Measurements from ENCODE around the gene PACSIN2. TPM values are rescaled to one million over a fixed set of nuclear protein-coding genes. Genes with fewer than 3 reads are reported as not detected.

The PACSIN2 gene
- total and polyA plus RNA-seq, 4 donors: 40.3 to 149 (median 84.0) TPM

DNA sequence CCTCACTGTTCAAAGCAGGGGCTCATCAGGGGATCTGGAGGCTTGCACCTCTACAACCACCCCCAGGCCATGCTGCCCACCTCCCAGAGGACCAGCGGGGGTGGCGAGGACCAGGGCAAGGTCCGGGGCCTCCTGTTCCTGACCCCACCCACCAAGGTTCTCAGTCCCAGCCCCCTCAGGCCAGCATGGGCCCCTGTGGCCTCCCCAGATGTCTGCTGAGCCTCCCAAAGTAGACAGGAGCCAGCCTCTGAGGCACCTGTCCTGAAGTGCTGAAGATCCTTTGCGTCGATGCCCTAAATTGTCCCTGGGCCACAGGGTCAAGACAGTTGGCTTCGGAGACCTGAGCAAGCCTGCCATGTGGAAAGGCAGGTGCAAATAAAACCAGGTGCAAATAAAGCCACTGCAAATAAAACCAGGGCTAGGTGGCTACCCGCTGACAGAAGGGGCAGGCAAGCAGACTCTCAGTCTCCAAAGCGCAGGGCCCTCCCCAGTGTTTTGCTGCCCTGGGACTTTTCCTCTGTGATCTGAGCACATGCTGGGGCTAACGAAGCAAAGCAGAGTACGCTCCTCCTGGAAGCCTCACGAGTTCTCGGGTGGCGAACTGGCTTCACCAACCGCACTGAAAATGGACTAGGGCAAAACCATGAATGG is 135.5 kb downstream of the PACSIN2 start:
- 94 to 96% methylated on average over 14 of the region's 14 CpGs for WGBS, 2 donors
- Histone ChIP-seq H3K9ac (ENCODE audit: insufficient read depth in 1 of 2, low read length in 2 of 2) (no peak overlapping the region), H3K4me3 (no peak overlapping the region), H3K36me3 (ENCODE audit: control insufficient read depth in 4 of 4, insufficient read depth in 4 of 4, low read length in 4 of 4) (peaks cover 5 to 78% (median 37%) of the 10 kb centered on the region in 4 donors), H3K4me1 (ENCODE audit: control insufficient read depth in 5 of 5, insufficient read depth in 5 of 5, low read length in 5 of 5) (peaks cover 0 to 5% (median 0%) of the 10 kb centered on the region in 5 donors), H3K9me3 (ENCODE audit: control insufficient read depth in 4 of 4, insufficient read depth in 3 of 4, low read length in 3 of 4) (no peaks in the 10 kb centered on the region), H3K27me3 (ENCODE audit: control insufficient read depth in 3 of 3, insufficient read depth in 3 of 3, low read length in 2 of 3) (no peaks in the 10 kb centered on the region), H3K27ac (ENCODE audit: low read depth in 1 of 2, low read length in 1 of 2) (no peak overlapping the region)
- TF ChIP-seq, protein P1, sequence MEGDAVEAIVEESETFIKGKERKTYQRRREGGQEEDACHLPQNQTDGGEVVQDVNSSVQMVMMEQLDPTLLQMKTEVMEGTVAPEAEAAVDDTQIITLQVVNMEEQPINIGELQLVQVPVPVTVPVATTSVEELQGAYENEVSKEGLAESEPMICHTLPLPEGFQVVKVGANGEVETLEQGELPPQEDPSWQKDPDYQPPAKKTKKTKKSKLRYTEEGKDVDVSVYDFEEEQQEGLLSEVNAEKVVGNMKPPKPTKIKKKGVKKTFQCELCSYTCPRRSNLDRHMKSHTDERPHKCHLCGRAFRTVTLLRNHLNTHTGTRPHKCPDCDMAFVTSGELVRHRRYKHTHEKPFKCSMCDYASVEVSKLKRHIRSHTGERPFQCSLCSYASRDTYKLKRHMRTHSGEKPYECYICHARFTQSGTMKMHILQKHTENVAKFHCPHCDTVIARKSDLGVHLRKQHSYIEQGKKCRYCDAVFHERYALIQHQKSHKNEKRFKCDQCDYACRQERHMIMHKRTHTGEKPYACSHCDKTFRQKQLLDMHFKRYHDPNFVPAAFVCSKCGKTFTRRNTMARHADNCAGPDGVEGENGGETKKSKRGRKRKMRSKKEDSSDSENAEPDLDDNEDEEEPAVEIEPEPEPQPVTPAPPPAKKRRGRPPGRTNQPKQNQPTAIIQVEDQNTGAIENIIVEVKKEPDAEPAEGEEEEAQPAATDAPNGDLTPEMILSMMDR (IDR thresholded peaks at IDR 0.05; ENCODE audit: control extremely low read depth, extremely low read depth): no peak
- ATAC-seq (ENCODE audit: insufficient read depth, low FRiP score): no peak
- no peak for DNase-seq

DNA sequence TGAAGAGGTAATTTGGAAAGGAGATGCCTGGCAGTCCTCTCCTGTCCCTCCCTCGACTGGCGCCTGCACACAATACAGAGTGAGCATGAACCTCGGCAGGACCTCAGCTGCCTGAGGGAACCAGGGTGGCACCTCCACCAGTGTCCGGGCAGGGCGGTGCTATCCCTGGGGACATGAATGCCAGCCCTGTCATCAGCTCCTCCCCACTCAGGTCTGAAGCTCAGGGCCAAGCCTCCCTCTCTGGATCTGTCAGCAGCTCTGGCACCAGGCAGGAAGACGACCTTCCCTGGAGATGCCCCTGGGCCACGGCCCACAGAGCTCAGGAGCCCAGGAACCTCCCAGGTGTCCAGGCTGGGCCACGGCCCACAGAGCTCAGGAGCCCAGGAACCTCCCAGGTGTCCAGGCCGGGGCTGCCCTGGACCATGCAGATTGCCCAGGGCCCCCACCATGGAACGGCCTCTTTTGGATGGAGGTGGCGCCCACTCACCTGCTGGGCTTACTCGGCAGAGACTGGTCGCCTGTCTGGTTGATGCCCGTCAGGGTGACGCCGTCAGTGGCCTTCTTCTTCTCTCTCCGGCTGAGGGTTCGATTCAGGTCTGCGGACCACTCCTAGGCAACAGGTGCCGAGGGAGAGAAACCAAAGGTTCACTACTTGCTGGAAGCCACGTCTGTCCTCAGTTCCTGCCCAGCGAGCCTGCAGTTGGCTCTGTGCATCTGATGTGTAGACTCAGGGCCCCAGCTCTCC is 136.2 kb downstream of the PACSIN2 start:
- Histone ChIP-seq H3K9me3 (ENCODE audit: control insufficient read depth in 4 of 4, insufficient read depth in 3 of 4, low read length in 3 of 4) (no peaks in the 10 kb centered on the region), H3K27me3 (ENCODE audit: control insufficient read depth in 3 of 3, insufficient read depth in 3 of 3, low read length in 2 of 3) (no peaks in the 10 kb centered on the region), H3K27ac (ENCODE audit: low read depth in 1 of 2, low read length in 1 of 2) (no peak overlapping the region), H3K4me1 (ENCODE audit: control insufficient read depth in 5 of 5, insufficient read depth in 5 of 5, low read length in 5 of 5) (peaks cover 0 to 5% (median 0%) of the 10 kb centered on the region in 5 donors), H3K9ac (ENCODE audit: insufficient read depth in 1 of 2, low read length in 2 of 2) (no peak overlapping the region), H3K36me3 (ENCODE audit: control insufficient read depth in 4 of 4, insufficient read depth in 4 of 4, low read length in 4 of 4) (peaks cover 5 to 74% (median 38%) of the 10 kb centered on the region in 4 donors), H3K4me3 (no peak overlapping the region)
- DNase-seq: no peak
- TF ChIP-seq, protein P1 (IDR thresholded peaks at IDR 0.05; ENCODE audit: control extremely low read depth, extremely low read depth): no peak
- ATAC-seq (ENCODE audit: insufficient read depth, low FRiP score): no peak
- 89 to 95% methylated on average over 22 of the region's 22 CpGs for WGBS, 2 donors

- ATAC-seq (ENCODE audit: insufficient read depth, low FRiP score) (peak; percentile 30), DNase-seq (no peak)
- no peak overlapping the region for H3K9ac ChIP-seq (ENCODE audit: insufficient read depth in 1 of 2, low read length in 2 of 2)
- peaks cover 10 to 71% (median 36%) of the 10 kb centered on the region in 4 donors for H3K36me3 ChIP-seq (ENCODE audit: control insufficient read depth in 4 of 4, insufficient read depth in 4 of 4, low read length in 4 of 4)
- H3K27ac ChIP-seq (ENCODE audit: low read depth in 1 of 2, low read length in 1 of 2): peak overlapping the region in 1 of 2 donors; percentile 40
- H3K4me3 ChIP-seq: no peak overlapping the region
- H3K27me3 ChIP-seq (ENCODE audit: control insufficient read depth in 3 of 3, insufficient read depth in 3 of 3, low read length in 2 of 3): no peaks in the 10 kb centered on the region
- 81 to 84% methylated on average over 12 of the region's 12 CpGs for WGBS, 2 donors
- H3K4me1 ChIP-seq (ENCODE audit: control insufficient read depth in 5 of 5, insufficient read depth in 5 of 5, low read length in 5 of 5): peaks cover 0 to 5% (median 0%) of the 10 kb centered on the region in 5 donors
- no peaks in the 10 kb centered on the region for H3K9me3 ChIP-seq (ENCODE audit: control insufficient read depth in 4 of 4, insufficient read depth in 3 of 4, low read length in 3 of 4)
- TF ChIP-seq, protein P1 (IDR thresholded peaks at IDR 0.05; ENCODE audit: control extremely low read depth, extremely low read depth): no peak
Observed at GRCh38 chr22:42877597-42878340, 137.2 kb downstream of the PACSIN2 start.
